HepG2 (cell line): ENCODE results near the gene SLC13A3. TPM values are rescaled to one million over a fixed set of nuclear protein-coding genes. Genes with fewer than 3 reads are reported as not detected.

ENCODE experiments used
- AGO2 ChIP-seq: fragments of 200-400 bp; formaldehyde crosslinking; optimal IDR thresholded peaks from 2 replicates; pipeline ENCODE3; 2017; ENCODE audit warnings: mild to moderate bottlenecking, low read depth, low read length, moderate library complexity
- GFI1 ChIP-seq: sonication (generic); formaldehyde crosslinking; IDR thresholded peaks from 2 replicates; pipeline ENCODE4 v1.5.0; 2020; ENCODE audit warnings: missing genetic modification reagents, mild to moderate bottlenecking, borderline replicate concordance
- HDAC1 ChIP-seq: sonication (generic); formaldehyde crosslinking; IDR thresholded peaks from 2 replicates; pipeline ENCODE4 v1.5.1; 2020; ENCODE audit warnings: mild to moderate bottlenecking, missing genetic modification reagents
- KDM5B ChIP-seq: sonication (generic); formaldehyde crosslinking; IDR thresholded peaks from 2 replicates; pipeline ENCODE4 v1.4.0; 2020; ENCODE audit warnings: missing genetic modification reagents, mild to moderate bottlenecking, borderline replicate concordance
- MAF1 ChIP-seq: sonication (generic); formaldehyde crosslinking; IDR thresholded peaks from 2 replicates; pipeline ENCODE4 v1.5.0; 2020; ENCODE audit warnings: missing genetic modification reagents, borderline replicate concordance
- TFAP4 ChIP-seq: sonication (generic); IDR thresholded peaks from 2 replicates; pipeline ENCODE4 v1.6.1; 2016; ENCODE audit warnings: low read depth, borderline replicate concordance
- TFDP1 ChIP-seq: IDR thresholded peaks from 2 replicates; pipeline ENCODE4 v1.6.1; 2016; ENCODE audit warnings: missing compliant biosample characterization, missing genetic modification reagents, borderline replicate concordance
- THYN1 ChIP-seq: sonication (generic); formaldehyde crosslinking; IDR thresholded peaks from 2 replicates; pipeline ENCODE4 v1.8.1; 2023; ENCODE audit warnings: low read depth, mild to moderate bottlenecking, moderate library complexity, missing genetic modification reagents, borderline replicate concordance
- ZBTB40 ChIP-seq, 2 experiments: fragments of 450-650 bp in 1 of 2; sonication (generic) in 1 of 2; formaldehyde crosslinking in 1 of 2; IDR thresholded peaks; 2 replicates each; pipeline versions ENCODE4 v1.6.1 to v1.8.0; 2016 to 2022; ENCODE audit warnings: antibody characterized with exemption in 1 of 2, mild to moderate bottlenecking in 1 of 2, missing genetic modification reagents in 1 of 2
- ZNF251 ChIP-seq: sonication (generic); formaldehyde crosslinking; IDR thresholded peaks from 2 replicates; pipeline ENCODE4 v1.9.0; 2021; ENCODE audit warnings: mild to moderate bottlenecking, missing genetic modification reagents
- ZNF501 ChIP-seq: sonication (generic); formaldehyde crosslinking; IDR thresholded peaks from 2 replicates; pipeline ENCODE4 v1.5.1; 2020; ENCODE audit warnings: mild to moderate bottlenecking, moderate library complexity, missing genetic modification reagents
- ZNF672 ChIP-seq: sonication (generic); formaldehyde crosslinking; IDR thresholded peaks from 2 replicates; pipeline ENCODE4 v1.8.1; 2022; ENCODE audit warnings: missing genetic modification reagents
- ZNF75D ChIP-seq: sonication (generic); formaldehyde crosslinking; IDR thresholded peaks from 2 replicates; pipeline ENCODE4 v1.8.1; 2023; ENCODE audit warnings: missing genetic modification reagents, mild to moderate bottlenecking, borderline replicate concordance
- polyA plus RNA-seq, 8 experiments: library from polyadenylated mRNA; depleted of rRNA in 3 of 8; stranded (reverse) in 7 of 8; unstranded in 1 of 8; fragments of >200 nt; fragmentation: Illumina TruSeq in 4 of 8; extraction: Trizol in 4 of 8; gene quantifications; 2 replicates each; pipeline versions ENCODE4 v1.2.1 to v1.2.3, GENCODE V29; 2011 to 2016; ENCODE audit warnings: low read depth in 4 of 8, missing spikeins in 1 of 8, mixed read lengths in 1 of 8; ENCODE audit not compliant: insufficient read depth in 1 of 8
- total RNA-seq, 5 experiments: library from RNA; depleted of rRNA; stranded (reverse); fragments of >200 nt; fragmentation: Illumina TruSeq; extraction: Trizol; gene quantifications; 2 replicates each; pipeline ENCODE4 v1.2.3, GENCODE V29; 2016; ENCODE audit warnings: low read depth in 1 of 5

Gene SLC13A3
- total and polyA plus RNA-seq, 2 of the 13 experiments (the other 11 are each of a cell fraction or from before 2014, with no cell fraction given), result 66.5 to 76.0 TPM

GRCh38 chr20:46544576-46544975, 106.7 kb downstream of the SLC13A3 start (continued):
- TF ChIP-seq ZBTB40 (IDR thresholded peaks at IDR 0.05) (no peak), ZBTB40 (CRISPR knock-in tag; IDR thresholded peaks at IDR 0.05) (peak; percentile 79; the same call in 1 of the 2 replicates), HDAC1 (CRISPR knock-in tag) (no peak), KDM5B (no peak), ZNF672 (CRISPR knock-in tag) (no peak), ZNF75D (CRISPR knock-in tag) (no peak), TFAP4 (no peak), GFI1 (CRISPR knock-in tag) (no peak), ZNF501 (CRISPR knock-in tag) (no peak), THYN1 (CRISPR knock-in tag) (no peak), ZNF251 (no peak), MAF1 (CRISPR knock-in tag) (no peak), AGO2 (no peak), TFDP1 (CRISPR knock-in tag) (no peak)
